Osteocyte (in vitro differentiated cells): Measurements from ENCODE around the gene GRIN2C. TPM values are rescaled to one million over a fixed set of nuclear protein-coding genes. Genes with fewer than 3 reads are reported as not detected.

ENCODE experiments used
- DNase-seq: peaks from one replicate; pipeline ENCODE4 v3.0.0; 2021; ENCODE audit warnings: mixed read lengths; ENCODE audit not compliant: unreplicated experiment; ENCODE audit errors: extremely low spot score
- H3K27ac Mint-ChIP-seq: one replicate; pipeline ENCODE4 v1.8.0; 2021; ENCODE audit warnings: mild to moderate bottlenecking, mixed read lengths; ENCODE audit not compliant: unreplicated experiment
- H3K27me3 Mint-ChIP-seq: one replicate; pipeline ENCODE4 v1.8.0; 2021; ENCODE audit warnings: mixed read lengths; ENCODE audit not compliant: unreplicated experiment
- H3K36me3 Mint-ChIP-seq: one replicate; pipeline ENCODE4 v1.8.0; 2021; ENCODE audit warnings: mixed read lengths; ENCODE audit not compliant: unreplicated experiment
- H3K4me1 Mint-ChIP-seq: one replicate; pipeline ENCODE4 v1.8.0; 2021; ENCODE audit warnings: mixed read lengths; ENCODE audit not compliant: unreplicated experiment
- H3K4me3 Mint-ChIP-seq: one replicate; pipeline ENCODE4 v1.8.0; 2021; ENCODE audit warnings: mild to moderate bottlenecking, moderate library complexity, mixed read lengths; ENCODE audit not compliant: unreplicated experiment
- H3K9me3 Mint-ChIP-seq: one replicate; pipeline ENCODE4 v1.8.0; 2021; ENCODE audit warnings: mixed read lengths; ENCODE audit not compliant: unreplicated experiment
- CTCF ChIP-seq: fragments of 200-600 bp; sonication (generic); IDR thresholded peaks from 2 replicates; pipeline ENCODE4 v1.5.0; 2021; ENCODE audit warnings: antibody characterized with exemption, mild to moderate bottlenecking, moderate library complexity
- total RNA-seq: library from RNA; stranded (reverse); gene quantifications from 2 replicates; pipeline ENCODE4 v1.2.1, GENCODE V29; 2021

GRIN2C gene
- total RNA-seq, 1 donor from 2014 or later, result 0.13 TPM

GRCh38 chr17:74851612-74852236 is 8.0 kb downstream of the GRIN2C start:
- H3K36me3 Mint-ChIP-seq, result no peaks in the 10 kb centered on the region
- no peaks in the 10 kb centered on the region for H3K9me3 Mint-ChIP-seq
- no peak overlapping the region for H3K4me3 Mint-ChIP-seq
- DNase-seq, result no peak
- peaks cover 5% of the 10 kb centered on the region for H3K4me1 Mint-ChIP-seq
- peaks cover 47% of the 10 kb centered on the region for H3K27me3 Mint-ChIP-seq
- H3K27ac Mint-ChIP-seq, result no peak overlapping the region
- TF ChIP-seq CTCF, result no peak

GRCh38 chr17:74850914-74851313 is 8.8 kb downstream of the GRIN2C start:
- Mint-ChIP-seq H3K9me3 (no peaks in the 10 kb centered on the region), H3K27ac (no peak overlapping the region), H3K4me1 (peaks cover 5% of the 10 kb centered on the region), H3K27me3 (peaks cover 43% of the 10 kb centered on the region), H3K36me3 (no peaks in the 10 kb centered on the region), H3K4me3 (no peak overlapping the region)
- TF ChIP-seq CTCF, result no peak
- no peak for DNase-seq

- DNase-seq, result no peak
- Mint-ChIP-seq H3K4me1 (peaks cover 5% of the 10 kb centered on the region), H3K4me3 (no peak overlapping the region), H3K36me3 (no peaks in the 10 kb centered on the region), H3K27ac (no peak overlapping the region), H3K9me3 (no peaks in the 10 kb centered on the region), H3K27me3 (peaks cover 39% of the 10 kb centered on the region)
- TF ChIP-seq CTCF, result no peak
These were observed 9.4 kb downstream of the GRIN2C start for GRCh38 chr17:74850310-74850709.

GRCh38 chr17:74848656-74849399 is 10.9 kb downstream of the GRIN2C start:
- TF ChIP-seq CTCF, result no peak
- H3K4me1 Mint-ChIP-seq, result peaks cover 5% of the 10 kb centered on the region
- no peaks in the 10 kb centered on the region for H3K9me3 Mint-ChIP-seq
- H3K27me3 Mint-ChIP-seq, result peaks cover 25% of the 10 kb centered on the region
- no peak for DNase-seq
- H3K27ac Mint-ChIP-seq, result no peak overlapping the region
- no peak overlapping the region for H3K4me3 Mint-ChIP-seq
- H3K36me3 Mint-ChIP-seq, result no peaks in the 10 kb centered on the region

- H3K9me3 Mint-ChIP-seq, result no peaks in the 10 kb centered on the region
- DNase-seq, result no peak
- H3K27me3 Mint-ChIP-seq, result peaks cover 12% of the 10 kb centered on the region
- TF ChIP-seq CTCF, result no peak
- H3K4me3 Mint-ChIP-seq, result no peak overlapping the region
- peaks cover 7% of the 10 kb centered on the region for H3K4me1 Mint-ChIP-seq
- no peak overlapping the region for H3K27ac Mint-ChIP-seq
- no peaks in the 10 kb centered on the region for H3K36me3 Mint-ChIP-seq
These were observed 13.1 kb downstream of the GRIN2C start for GRCh38 chr17:74846621-74847020.
